IPS-18a (cell line): ENCODE measurements around the gene PIK3CG.
"Not testable (repeated sequence)": the region's sequence is repeated elsewhere in the genome, so short reads cannot be mapped to it uniquely, and the experiment has no call there.

Experiments
- H3K27ac ChIP-seq: one replicate; pipeline ENCODE4 v1.5.1; 2013; ENCODE audit warnings: low read length
- H3K27me3 ChIP-seq: one replicate; pipeline ENCODE4 v1.6.1; 2013; ENCODE audit warnings: mild to moderate bottlenecking, low read length; ENCODE audit not compliant: control insufficient read depth, insufficient read depth
- H3K36me3 ChIP-seq: one replicate; pipeline ENCODE4 v1.6.1; 2013; ENCODE audit warnings: low read depth, low read length; ENCODE audit not compliant: control insufficient read depth
- H3K4me1 ChIP-seq: one replicate; pipeline ENCODE4 v1.6.1; 2013; ENCODE audit warnings: low read depth, low read length; ENCODE audit not compliant: control insufficient read depth
- H3K4me3 ChIP-seq: one replicate; pipeline ENCODE4 v1.5.1; 2013; ENCODE audit warnings: low read length
- H3K9ac ChIP-seq: one replicate; pipeline ENCODE4 v1.6.1; 2013; ENCODE audit warnings: mild to moderate bottlenecking, low read length, moderate library complexity
- H3K9me3 ChIP-seq: one replicate; pipeline ENCODE4 v1.6.1; 2013; ENCODE audit warnings: low read depth, low read length; ENCODE audit not compliant: control insufficient read depth

Gene PIK3CG

DNA sequence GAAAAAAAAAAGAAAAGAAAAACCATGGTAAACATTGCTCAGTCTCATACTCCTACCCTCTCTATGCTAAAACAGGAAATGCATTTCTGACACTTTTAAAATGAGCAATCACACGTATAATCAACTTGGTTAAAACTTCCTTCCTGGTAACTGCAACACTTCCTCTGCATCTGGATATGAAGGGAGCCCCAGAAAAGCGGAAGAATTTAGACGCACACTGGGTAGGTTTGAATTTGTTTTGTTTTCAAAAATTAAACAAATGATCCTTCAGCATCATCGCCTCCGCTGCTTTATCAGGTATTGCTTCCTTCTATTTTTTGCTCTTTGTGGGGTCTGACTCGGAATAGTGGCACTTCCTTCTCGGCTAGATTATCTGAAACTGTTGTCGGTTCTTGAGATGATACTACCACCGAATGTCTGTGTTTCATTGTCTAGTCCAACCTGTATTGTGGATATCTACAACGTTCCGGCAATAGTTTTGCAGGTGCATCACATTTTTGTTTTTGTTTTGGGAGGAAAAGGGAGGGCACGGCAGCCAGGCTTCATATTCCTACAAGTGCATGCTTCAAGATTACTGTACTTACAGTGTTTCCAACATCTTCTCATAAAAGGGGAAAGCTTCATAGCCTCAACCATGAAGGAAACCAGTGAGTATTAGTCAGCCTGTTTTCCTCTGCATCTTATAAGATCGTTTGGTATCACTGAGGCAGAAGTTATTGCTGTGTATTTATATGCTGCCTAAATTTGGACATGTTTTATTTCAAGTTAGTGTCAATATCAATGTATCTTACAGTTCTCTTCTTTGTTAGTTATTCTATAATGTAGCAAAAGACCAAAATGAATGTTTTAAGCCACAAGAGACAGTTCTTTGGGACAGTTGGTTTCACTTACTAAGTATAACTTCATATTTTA is at the start of gene PIK3CG:
PIK3CG (plus strand) TSS at position 153 of the 912 bp plus-strand sequence. CDS start 2,280 bp downstream, outside the sequence.
- no peaks in the 10 kb centered on the region for H3K4me1 ChIP-seq
- H3K27ac ChIP-seq = no peak within 1 kb of the TSS
- no peaks in the 10 kb centered on the region for H3K9me3 ChIP-seq
- no peaks in the 10 kb centered on the region for H3K36me3 ChIP-seq
- H3K27me3 ChIP-seq = no peaks in the 10 kb centered on the region
- H3K9ac ChIP-seq = no peak within 1 kb of the TSS
- no peak within 1 kb of the TSS for H3K4me3 ChIP-seq

DNA sequence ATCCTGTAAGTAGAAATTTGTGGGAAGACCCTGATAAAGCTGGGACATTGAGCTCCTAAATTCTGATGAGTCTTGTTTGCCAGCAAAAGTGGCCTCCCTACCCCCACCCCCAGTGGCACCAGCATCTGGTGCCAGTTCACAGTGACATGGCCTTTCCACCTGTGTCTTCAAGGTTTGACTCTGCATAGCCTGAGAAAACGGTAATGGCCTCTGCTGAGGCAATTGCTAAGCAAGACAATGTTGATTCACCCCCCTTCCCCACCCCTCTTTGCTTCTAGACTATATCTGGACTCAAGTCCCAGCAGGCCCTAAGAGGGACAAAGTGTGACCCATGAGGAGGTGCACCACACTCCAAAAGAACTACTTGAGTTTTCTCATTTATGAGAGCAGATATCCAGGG is 48.0 kb upstream of the PIK3CG start:
- no peaks in the 10 kb centered on the region for H3K27me3 ChIP-seq
- H3K36me3 ChIP-seq = no peaks in the 10 kb centered on the region
- no peaks in the 10 kb centered on the region for H3K4me1 ChIP-seq
- H3K4me3 ChIP-seq = no peak overlapping the region
- H3K27ac ChIP-seq = no peak overlapping the region
- no peak overlapping the region for H3K9ac ChIP-seq
- no peaks in the 10 kb centered on the region for H3K9me3 ChIP-seq

DNA sequence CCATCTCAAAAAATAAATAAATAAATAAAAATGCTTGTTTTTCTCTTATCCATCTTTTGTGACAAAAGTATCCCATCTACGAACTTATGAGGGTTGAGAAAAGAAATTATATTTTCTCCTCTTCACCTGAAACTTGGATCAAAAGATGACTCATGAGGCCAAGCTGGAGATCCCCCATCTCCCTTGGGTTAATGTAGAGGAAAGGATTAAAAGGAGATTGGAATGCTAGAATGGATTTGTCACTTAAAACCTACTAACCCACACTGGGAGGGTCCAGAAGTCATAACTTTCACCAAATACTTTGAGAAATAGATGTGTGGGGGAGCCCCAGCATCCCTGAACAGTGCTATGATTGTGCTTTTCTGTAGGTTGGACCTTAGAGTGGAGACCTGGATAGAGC is 46.3 kb upstream of the PIK3CG start:
- H3K27ac ChIP-seq = no peak overlapping the region
- no peaks in the 10 kb centered on the region for H3K36me3 ChIP-seq
- no peak overlapping the region for H3K4me3 ChIP-seq
- no peaks in the 10 kb centered on the region for H3K9me3 ChIP-seq
- no peaks in the 10 kb centered on the region for H3K27me3 ChIP-seq
- no peak overlapping the region for H3K9ac ChIP-seq
- H3K4me1 ChIP-seq = no peaks in the 10 kb centered on the region

DNA sequence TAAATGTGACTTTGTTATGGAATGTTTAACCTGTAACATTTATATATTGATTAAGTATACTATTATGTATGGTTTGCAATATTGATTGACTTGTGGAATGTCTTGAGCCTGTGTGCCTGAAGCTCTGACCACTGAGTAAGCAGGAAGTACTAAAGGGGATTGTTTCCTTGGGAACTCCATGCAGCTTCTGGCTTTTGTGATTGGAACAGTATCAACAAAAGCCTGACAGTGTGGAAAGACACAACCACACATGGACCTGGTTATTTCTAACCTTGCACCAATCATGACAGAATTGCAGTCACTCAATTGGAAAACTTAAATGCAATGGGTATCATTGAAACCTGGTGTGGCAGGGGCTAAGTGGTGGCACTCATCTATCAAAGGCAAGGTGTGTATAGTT is 45.5 kb upstream of the PIK3CG start:
- Histone ChIP-seq H3K4me3 (no peak overlapping the region), H3K36me3 (no peaks in the 10 kb centered on the region), H3K27ac (no peak overlapping the region), H3K9me3 (no peaks in the 10 kb centered on the region), H3K9ac (no peak overlapping the region), H3K4me1 (no peaks in the 10 kb centered on the region), H3K27me3 (no peaks in the 10 kb centered on the region)

DNA sequence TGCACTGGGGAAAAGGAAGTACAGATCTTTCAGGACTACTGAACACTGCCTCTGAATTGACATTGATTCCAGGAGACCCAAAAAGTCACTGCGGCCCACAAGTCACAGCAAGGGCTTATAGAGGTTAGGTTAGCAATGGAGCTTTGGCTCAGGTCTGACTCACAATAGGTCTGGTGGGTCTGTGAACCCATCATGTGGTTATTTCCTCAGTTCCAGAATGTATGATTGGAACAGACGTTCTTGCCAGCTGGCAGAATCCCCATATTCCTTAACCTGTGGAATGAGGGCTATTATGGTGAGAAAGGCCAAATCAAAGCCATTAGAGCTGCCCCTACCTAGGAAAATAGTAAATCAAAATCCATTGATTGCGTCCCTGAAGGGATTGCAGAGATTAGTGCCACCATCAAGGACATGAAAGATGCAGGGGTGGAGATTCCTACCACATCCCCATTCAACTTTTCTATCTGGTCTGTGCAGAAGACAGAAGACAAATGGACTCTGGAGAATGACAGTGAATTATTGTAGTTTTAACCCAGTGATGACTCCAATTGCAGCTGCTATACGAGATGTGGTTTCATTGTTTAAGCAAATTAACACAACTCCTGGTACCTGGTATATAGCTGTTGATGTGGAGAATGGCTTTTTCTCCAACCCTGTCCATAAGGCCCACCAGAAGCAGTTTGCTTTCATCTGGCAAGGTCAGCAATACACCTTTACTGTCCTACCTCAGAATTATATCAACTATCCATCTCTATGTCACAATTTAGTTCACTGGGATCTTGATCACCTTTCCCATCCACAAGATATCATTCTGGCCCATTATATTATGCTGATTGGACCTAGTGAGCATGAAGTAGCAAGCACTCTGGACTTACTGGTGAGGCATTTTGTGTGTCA is 44.5 kb upstream of the PIK3CG start:
- H3K9ac ChIP-seq = no peak overlapping the region
- H3K27ac ChIP-seq = no peak overlapping the region
- no peaks in the 10 kb centered on the region for H3K9me3 ChIP-seq
- H3K4me3 ChIP-seq = no peak overlapping the region
- no peaks in the 10 kb centered on the region for H3K36me3 ChIP-seq
- H3K4me1 ChIP-seq = no peaks in the 10 kb centered on the region
- no peaks in the 10 kb centered on the region for H3K27me3 ChIP-seq

DNA sequence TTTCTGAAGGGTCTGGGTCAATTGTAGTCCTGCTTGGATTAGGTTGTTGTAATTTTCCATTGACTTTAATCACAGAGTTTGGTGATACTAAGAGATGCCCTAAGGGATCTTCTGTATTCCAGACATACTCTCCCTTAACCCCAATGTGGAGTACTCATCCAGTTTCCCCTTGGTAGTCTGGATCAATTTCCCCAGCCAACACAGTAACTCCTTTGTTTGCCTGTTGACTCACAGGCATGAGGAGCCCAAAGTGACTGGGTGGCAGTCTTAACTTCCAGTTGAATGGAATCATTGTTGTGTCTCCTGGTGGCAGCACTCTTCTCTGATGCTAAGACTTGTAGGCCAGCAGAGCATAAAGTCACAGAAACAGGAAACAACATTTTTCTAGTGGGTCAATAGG is 41.5 kb upstream of the PIK3CG start:
- Histone ChIP-seq H3K36me3 (no peaks in the 10 kb centered on the region), H3K9me3 (no peaks in the 10 kb centered on the region), H3K27ac (no peak overlapping the region), H3K4me3 (no peak overlapping the region), H3K9ac (no peak overlapping the region), H3K4me1 (no peaks in the 10 kb centered on the region), H3K27me3 (no peaks in the 10 kb centered on the region)

DNA sequence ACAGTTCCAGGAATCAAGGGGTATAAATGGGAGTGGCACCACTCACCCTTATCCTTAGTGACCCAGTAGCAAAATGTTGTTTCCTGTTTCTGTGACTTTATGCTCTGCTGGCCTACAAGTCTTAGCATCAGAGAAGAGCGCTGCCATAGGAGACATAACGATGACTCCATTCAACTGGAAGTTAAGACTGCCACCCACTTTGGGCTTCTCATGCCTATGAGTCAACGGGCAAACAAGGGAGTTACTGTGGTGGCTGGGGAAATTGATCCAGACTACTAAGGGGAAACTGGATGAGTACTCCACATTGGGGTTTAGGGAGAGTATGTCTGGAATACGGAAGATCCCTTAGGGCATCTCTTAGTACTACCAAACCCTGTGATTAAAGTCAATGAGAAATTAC is 40.6 kb upstream of the PIK3CG start:
- Histone ChIP-seq H3K9ac (no peak overlapping the region), H3K4me3 (no peak overlapping the region), H3K4me1 (no peaks in the 10 kb centered on the region), H3K9me3 (no peaks in the 10 kb centered on the region), H3K27ac (no peak overlapping the region), H3K36me3 (no peaks in the 10 kb centered on the region), H3K27me3 (no peaks in the 10 kb centered on the region)

DNA sequence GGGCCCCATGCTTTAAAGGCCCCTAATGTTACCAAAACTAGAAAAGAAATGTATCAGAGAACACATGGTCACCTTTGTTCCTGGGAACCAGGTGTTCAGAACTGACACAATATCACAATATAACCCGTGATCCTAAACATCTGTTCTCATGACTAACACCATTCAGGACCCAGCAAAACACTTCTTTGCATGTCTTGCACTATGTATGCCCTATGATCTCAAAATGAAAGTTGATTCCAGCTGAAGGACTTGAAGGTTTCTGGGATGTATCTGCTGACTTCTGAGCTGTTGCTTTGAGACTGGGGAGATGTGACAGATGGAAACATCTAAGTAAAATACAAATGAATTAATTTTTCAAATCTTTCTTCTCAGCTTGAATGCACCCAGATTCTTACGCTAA is 37.5 kb upstream of the PIK3CG start:
- H3K36me3 ChIP-seq = no peaks in the 10 kb centered on the region
- H3K27ac ChIP-seq = no peak overlapping the region
- H3K9ac ChIP-seq = no peak overlapping the region
- H3K9me3 ChIP-seq = no peaks in the 10 kb centered on the region
- H3K4me3 ChIP-seq = no peak overlapping the region
- H3K4me1 ChIP-seq = no peaks in the 10 kb centered on the region
- no peaks in the 10 kb centered on the region for H3K27me3 ChIP-seq

DNA sequence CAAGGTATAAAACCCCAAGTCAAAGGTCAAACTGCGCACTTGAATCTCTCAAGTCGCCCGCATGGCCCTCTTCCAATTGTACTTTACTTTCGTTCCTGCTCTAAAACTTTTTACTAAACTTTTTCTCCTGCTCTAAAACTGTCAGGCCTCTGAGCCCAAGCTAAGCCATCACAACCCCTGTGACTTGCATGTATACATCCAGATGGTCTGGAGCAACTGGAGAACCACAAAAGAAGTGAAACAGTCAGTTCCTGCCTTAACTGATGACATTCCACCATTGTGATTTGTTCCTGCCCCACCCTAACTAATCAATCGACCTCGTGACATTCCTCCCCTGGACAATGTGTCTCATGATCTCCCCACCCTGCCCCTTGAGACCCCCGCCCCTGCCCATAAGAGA is 35.6 kb upstream of the PIK3CG start:
- Histone ChIP-seq H3K9ac (no peak overlapping the region), H3K27ac (no peak overlapping the region), H3K9me3 (no peaks in the 10 kb centered on the region), H3K4me3 (no peak overlapping the region), H3K4me1 (no peaks in the 10 kb centered on the region), H3K27me3 (no peaks in the 10 kb centered on the region), H3K36me3 (no peaks in the 10 kb centered on the region)

DNA sequence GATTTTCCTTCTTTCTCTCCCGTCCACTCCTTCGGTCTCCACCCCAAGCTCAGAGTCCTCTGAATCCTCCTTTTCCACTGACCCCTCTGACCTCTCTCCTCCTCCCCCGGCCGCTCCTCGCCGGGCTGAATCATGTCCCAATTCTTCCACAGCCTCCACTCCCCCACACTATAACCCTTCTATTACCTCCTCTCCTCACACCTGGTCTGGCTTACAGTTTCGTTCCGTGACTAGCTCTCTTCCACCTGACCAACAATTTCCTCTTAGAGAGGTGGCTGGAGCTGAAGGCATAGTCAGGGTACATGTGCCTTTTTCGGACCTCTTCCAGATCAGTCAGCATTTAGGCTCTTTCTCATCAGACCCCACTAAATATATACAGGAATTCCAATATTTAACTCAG is 34.2 kb upstream of the PIK3CG start:
- not testable (repeated sequence) for H3K27ac ChIP-seq, H3K4me3 ChIP-seq, H3K36me3 ChIP-seq, H3K27me3 ChIP-seq, H3K9me3 ChIP-seq, H3K9ac ChIP-seq, H3K4me1 ChIP-seq

DNA sequence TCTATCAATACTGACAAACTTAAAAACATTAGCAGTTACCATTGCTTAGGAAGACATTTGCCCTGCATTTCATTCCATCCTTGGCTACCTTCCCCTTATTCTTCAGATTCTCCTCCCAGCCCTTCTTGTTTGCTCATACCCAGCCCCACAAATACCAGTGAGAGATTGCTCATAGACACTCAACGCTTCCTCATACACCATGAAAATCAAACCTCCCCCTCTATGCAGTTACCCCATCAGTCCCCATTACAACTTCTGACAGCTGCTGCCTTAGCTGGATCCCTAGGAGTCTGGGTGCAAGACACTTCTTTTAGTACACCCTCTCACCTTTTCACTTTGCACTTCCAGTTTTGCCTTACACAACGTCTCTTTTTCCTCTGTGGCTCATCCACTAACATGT is 28.3 kb upstream of the PIK3CG start:
- H3K9me3 ChIP-seq = peaks cover 3% of the 10 kb centered on the region
- H3K9ac ChIP-seq = no peak overlapping the region
- no peaks in the 10 kb centered on the region for H3K27me3 ChIP-seq
- H3K4me3 ChIP-seq = no peak overlapping the region
- H3K36me3 ChIP-seq = no peaks in the 10 kb centered on the region
- H3K27ac ChIP-seq = no peak overlapping the region
- H3K4me1 ChIP-seq = peaks cover 19% of the 10 kb centered on the region
